NCI-H446 (cell line): Measurements from ENCODE around the gene VANGL2.

Source experiments
- DNase-seq, 2 experiments: peaks; one replicate each; lab custom pipeline; 2025; lab: John Stamatoyannopoulos, UW

Gene VANGL2

DNA sequence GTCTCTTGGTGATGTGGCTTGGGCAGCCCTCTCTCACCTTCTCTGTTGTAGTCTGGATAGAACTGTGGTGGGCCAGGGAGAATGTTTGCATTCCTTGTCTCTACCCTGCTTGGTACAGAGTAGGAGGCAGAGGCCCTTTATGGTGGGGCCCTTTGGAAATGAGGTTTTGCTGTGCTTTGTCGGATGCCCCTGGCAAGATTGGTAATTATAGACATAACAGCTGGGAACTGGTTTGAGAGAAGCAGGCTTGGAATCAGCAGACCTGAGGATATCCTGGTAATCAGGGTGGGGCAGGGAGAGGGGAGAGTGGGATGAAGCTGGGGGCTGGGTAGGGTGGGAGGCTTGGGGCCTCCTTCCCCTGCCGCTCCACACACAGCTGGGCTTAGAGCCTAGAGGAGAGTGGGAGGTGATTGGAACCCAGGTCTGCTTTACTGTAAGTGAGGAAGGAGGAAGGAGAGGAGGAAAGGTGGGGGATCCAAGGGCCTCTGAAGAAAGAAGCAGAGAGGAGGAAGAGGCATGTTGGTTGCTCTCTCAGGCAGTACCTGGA, 5.0 kb downstream of the VANGL2 start:
- DNase-seq: no peak

DNA sequence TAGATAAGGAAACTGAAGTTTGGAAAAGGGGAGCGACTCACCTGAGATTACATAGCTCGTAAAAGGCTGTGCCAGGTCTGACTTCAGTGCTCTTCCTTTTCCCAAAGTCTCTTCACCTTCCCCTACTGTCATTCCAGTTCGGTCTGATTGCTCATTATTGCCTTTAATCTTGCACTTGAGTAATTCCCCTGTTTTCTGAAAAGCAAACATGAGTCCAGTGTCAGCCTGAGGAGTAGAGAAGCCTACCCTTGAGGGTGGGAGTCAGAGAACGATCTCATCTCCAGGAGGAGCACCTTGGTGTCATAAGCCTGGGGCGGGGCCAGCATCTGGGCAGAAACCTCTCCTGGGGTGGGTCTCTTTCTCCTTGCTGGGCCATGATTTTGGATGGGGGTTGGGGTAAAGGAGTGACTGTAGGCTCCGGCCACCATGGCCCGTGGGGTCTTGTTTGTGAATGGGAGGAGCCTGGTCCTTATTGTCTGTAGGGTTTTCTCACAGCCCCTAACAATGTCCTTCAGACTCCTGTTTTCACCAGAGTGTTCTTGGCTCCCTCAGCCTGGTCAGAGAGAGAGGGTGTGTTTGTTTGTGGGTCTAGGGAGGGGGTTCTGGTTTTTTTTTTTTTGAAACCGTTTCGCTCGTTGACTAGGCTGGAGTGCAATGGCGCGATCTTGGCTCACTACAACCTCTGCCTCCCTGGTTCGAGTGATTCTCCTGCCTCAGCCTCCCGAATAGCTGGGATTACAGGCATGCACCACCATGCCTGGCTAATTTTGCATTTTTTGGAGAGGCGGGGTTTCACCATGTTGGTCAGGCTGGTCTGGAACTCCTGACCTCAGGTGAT, 6.0 kb downstream of the VANGL2 start:
- DNase-seq: no peak

DNA sequence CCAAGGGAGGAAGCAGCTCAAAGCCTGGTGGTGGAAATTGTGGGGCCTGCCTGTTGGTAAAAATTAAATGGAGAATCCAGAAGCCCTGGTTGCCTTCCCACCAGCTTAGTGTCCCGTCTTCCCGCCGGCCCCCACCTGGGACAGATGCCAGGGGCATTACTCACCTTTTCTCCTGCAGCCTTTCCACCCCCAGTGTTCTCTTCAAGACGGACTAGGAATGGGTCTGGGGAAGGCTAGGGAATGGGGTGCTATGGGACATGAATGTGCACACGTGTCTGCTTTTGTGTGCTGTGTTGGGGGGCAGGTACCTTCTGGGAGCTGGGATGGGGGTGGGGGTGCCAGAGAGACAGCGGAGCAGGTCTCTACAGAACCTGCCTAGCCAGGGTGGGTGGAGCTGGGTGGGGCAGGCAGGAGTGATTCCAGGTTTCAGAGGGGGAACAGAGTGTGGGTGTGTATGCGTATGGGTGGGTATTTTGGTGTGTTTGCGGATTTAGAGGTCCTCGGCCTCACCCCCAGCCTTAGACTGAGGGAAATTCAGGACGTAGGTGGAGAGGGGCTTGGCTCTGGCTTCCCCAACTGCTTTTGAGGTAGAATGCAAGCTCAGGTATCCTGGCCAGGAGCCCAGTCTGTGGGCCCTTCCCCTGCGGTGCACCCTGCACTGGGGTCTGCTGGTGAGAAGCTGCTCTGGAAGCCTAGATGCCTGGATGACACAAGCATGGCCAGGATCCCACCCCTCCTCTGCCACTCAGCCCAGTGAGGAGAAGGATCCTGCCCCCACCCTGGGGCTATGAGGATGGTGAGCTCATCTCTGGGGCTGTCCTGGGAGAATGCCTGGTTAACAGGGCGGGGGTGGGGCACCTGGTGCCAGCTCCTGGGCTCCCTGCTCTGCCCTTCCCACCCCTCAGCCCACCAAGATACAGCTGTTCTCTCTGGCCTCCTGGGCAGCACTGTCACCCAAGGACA, 7.8 kb downstream of the VANGL2 start:
- DNase-seq: no peak

DNA sequence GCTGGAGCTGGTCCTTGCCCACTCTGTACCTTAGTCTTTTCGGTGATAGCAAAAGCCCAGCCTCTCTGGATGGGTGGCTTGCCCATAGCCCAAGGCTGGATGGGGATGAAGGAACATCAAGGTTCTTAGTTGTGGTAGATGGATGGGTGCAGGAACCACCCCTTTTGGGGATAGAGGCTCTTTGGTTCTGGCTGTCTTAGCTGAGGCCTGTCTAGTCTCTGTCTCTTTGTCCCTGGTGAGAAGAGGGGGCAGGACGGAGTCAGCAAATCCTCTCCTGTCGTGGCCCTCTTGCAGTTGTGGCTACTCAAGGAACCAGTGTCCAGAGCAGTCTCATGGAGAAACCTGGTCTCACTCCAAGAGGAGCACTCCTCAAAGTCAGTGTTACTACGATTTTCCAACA, 8.5 kb downstream of the VANGL2 start:
- no peak for DNase-seq

DNA sequence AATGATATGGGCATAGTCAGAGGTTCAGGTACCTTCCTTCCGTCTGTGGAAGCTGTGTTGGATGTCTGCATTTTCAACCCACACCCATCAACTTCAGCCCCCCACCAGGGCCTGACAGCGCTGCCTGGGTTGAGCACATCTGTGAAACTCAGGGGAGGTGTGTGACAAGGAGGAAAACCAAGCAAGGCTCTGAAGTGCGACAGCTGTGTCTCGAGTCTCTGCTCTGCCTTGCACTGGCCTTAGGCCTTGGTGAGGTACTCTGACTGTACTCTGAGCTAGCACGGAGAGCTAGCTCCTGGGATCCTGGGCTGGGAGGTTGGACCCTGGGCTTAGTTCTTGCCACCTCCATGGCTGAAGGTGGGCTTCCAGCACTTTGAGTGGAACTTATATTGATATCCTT, 9.1 kb downstream of the VANGL2 start:
- no peak for DNase-seq

DNA sequence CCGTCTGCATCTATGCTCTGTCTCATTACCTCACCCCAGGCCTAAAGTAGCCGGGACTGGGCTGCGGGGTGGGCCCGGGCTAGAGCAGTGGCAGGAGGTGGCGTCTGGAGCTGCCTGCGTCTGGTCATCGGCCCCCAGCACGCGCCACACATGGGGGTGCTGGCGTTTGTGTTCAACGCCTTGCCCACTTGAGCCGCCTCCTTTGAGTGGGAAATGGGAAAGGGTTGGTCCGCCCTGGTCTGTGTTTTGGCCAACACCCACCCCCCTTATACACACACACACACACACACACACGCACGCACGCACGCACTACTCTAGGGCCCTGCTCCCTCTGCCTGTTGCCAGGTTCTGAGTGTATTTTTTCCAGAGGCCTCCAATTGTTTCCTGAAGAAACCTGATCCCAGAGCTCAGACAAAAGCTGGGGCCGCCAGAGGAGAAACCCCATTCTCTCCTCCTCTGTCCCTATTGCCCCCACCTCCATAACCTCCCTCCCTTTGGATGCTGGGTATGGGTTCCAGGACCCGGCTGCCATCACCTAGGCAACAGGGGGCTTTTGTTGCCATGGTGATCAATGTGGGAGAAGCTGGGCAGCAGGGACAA, 10.1 kb downstream of the VANGL2 start:
- DNase-seq: no peak

DNA sequence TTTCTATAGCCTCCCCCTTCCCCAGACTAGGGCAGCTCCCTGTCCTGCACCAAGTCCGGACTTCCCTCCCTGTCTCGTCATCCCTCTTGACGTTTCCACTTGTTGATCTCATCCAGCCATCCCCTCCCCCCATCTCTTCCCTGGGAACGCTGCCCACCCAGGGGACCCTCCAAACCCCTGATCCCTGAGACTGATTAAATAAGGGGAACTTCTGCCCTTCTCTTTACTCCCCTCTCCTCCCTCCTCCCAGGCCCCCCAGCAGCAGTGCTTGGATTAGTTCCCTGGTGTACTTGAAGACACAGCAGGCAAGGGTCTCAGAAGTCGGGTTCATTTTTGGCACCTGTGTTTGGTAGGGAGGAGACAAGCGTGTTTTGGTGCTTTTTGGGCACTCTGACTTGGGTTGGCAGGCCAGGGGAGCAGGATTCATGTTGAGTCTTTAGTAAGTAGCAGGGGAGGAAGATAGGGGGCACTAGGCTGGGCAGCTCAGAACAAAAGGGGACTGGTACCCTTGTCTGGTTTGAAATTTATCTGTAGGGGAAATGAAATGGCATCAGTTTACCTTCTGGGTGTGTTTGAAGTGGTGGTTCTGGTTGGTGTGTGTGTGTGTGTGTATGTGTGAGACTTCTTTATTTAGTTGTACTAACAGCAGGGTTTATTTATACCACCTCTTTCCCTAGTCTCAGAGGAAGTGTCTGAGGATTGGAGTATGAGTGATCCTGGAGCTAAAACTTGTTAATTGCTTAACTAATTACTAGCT, 11.1 kb downstream of the VANGL2 start:
- no peak for DNase-seq

DNA sequence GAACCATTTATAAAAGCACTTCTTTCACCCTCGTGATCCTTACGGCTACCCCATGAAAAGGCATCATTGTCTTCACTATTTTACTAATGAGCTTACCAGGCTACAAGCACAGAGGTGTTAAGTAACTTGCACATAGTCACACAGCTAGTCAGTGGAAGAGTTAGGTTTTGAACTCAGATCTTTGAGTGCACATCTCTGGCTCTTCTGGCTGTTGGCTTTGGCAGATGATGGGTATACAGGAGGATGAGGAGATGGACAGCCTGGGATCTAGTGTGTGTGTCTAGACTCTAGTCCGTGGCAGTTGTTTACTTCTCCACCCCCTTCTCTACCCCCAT, 11.6 kb downstream of the VANGL2 start:
- DNase-seq: no peak

DNA sequence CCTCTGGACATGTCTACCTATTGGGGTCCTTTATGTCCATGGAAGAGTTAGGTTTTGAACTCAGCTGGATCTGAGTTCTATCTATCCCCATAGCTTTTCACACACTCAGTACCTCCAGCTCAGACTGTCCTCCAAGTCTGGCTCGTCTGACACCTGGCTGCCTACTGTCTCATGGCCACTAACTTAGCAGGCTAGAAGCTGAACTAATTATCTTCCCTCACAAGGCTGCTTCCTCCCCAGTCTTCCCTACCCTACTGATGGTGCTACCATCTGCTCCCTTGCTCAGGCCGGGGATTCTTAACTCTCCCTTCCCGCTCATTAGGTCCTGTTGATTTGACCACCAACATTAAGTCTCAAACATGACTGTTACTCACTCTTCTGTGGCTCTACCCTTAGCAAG, 13.4 kb downstream of the VANGL2 start:
- no peak for DNase-seq

DNA sequence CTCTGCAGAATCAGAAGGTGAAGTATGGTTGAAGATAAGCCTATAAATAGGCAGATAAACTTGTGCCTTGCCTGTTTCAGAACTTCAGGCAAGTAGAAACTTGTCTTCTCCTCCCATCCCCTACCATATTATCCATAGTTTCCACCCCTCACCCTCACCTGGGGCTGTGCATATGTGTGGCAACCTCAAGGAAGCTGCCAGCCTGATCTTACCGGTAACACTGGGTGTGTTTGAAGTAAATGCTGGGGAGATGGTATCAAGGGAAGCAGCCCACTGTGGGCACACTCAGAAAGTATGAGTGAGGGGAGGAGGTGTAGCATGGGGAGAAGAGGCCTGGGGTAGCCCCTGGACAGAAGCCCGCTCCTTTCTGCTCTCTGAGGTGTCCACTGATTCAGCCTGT, 14.5 kb downstream of the VANGL2 start:
- no peak for DNase-seq

DNA sequence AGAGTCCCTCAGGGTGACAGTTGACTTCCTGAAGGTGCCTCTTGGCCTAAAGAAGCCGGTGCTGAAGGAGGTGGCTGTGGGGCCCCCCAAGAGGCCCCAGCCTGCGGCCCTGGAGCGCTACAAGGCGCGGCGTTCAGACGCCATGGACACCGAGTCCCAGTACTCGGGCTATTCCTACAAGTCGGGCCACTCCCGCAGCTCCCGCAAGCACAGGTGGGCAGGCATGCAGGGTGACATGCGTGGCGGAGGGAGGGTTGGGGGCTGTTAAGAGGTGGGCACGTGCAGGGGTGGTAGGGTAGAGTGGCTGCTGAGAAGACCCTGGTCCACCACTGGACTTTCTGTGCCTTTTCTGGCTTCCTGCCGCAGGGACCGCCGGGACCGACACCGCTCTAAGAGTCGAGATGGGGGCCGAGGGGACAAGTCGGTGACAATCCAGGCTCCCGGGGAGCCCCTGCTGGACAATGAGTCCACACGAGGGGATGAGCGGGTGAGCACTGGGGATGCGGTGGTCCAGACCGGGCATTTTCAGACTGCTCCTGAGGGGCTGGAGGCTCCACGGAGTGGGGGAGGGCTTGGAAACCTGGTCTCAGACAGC, 15.4 kb downstream of the VANGL2 start:
- no peak for DNase-seq

DNA sequence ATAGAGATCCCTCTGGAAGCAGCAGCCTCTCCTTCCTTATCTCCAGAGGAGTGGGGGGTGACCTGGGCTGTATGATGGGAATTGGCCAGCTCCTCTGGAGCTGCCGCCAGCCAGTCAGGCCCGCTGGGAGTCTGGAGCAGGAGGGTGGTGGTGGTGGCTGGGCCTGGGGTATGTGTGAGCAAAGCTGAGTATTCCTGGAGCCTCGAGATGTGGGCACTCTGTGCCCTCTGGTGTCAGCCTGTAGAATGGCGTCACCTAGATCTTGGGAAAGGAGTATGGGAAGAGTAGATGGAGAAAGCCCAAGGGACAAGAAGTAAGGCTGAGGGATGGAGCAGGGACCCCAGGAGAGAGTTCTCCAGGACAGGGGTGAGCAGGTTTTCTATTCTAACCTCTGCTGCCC, 16.0 kb downstream of the VANGL2 start:
- peak; percentile 1 to 54 for DNase-seq

DNA sequence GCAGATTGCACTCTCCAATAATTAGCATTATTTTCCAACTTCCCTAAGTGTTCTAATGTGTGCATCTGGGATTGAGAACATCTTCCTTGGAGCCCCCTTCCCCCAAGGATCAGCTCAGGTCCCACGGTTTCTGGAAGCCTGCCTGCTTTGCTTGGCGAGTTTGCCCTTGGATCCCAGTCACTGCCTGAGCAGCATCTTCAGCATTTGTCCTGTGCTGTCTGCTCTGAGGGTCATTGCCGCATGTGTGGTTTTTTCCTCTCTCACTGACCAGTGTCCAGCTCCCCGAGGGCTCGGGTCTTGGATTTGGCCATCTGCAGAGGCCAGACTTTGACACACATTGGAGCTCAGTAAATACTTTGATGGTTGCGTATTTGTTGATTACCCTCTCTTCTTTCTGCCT, 18.1 kb downstream of the VANGL2 start:
- no peak for DNase-seq

DNA sequence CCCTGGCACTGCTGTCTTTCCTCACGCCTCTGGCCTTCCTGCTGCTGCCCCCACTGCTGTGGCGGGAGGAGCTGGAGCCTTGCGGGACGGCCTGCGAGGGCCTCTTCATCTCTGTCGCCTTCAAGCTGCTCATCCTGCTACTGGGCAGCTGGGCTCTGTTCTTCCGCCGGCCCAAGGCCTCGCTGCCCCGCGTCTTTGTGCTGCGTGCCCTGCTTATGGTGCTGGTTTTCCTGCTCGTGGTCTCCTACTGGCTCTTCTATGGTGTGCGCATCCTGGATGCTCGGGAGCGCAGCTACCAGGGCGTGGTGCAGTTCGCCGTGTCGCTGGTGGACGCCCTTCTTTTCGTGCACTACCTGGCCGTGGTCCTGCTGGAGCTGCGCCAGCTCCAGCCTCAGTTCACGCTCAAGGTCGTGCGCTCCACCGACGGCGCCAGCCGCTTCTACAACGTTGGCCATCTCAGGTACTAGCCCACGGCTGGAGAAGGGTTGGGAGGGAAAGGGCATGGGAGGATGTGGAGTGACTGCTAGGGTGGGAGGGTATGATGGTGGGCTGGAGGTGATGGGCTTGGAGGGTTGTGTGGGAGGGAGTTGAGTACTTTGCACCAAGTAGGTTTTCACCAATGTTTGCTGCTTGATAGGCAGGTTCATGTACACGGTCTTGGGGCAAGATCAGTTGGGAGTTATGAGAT, 18.9 kb downstream of the VANGL2 start:
- no peak for DNase-seq

DNA sequence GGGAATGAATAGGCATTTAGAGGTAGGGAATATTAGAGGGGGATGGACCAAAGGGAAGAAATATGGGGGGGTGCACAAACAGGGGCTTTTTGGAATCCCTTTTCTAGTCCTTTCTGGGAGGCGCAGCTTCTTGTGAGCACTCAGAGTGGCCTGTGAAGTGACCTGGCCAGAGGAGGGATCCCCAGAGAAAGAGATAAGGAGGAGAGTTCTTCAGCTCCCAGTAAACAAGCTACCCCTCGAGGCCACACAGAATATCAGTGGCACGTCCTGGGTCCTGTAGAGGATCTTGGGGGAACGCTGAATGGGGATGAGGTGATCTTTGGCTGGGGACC, 19.4 kb downstream of the VANGL2 start:
- no peak for DNase-seq

DNA sequence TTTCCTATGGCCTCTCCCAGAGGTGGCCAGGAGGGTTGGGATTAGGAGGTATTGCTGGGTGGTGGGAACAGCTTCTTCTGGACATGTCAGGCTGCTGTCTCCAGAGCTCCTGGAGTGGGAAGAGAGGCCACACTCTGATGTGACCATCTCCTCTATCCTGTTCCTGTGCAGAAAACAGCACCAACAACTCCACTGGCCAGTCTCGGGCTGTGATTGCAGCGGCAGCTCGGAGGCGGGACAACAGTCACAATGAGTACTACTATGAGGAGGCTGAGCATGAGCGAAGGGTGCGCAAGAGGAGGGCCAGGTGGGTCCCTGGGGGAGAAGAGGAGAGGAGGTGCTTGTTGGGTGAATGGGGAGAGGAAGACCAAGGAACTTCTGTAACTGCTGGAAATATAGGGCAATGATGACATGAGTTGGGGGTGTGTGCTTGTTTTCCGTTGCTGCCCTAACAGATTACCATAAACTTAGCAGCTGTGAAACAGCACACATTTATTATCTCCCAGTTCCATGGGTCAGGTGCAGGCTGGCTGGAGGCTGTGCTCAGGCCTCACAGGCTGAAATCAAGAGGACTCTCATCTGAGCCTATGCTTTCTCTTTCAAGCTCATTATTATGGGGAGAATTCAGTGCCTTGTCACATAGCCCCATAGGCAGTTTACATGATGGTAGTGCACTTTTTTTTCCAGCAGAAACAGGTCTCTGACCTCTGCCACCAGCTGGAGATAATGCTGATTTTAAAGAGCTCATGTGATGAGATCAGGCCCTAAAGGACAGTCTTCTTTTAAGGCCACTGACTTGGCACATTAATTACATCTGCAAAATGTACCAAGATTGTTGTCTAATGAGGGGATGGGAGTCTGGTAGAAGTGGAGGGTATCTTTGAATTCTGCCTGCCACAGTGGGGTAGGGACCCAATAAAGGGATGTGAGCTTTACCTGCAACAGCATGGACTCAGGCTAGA, 20.8 kb downstream of the VANGL2 start:
- no peak for DNase-seq

DNA sequence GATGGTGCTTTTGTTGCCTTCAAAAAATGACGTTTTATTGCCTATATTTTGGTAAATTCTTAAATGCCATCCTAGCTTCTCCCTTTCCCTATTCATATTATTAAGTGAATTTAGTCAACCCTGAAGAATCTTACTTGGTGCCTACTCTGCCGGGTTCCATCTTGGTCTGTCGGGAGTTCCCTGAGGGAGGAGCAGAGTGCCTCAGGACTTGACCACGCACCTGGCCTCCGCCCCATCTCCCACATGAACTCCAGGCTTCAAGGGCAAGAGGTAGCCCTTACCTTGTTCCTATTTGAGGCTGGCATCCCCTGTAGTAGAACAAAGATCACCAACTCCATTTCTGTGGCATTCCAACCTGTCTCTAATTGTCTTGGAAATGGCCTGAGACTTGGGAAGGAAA, 21.5 kb downstream of the VANGL2 start:
- DNase-seq: no peak

DNA sequence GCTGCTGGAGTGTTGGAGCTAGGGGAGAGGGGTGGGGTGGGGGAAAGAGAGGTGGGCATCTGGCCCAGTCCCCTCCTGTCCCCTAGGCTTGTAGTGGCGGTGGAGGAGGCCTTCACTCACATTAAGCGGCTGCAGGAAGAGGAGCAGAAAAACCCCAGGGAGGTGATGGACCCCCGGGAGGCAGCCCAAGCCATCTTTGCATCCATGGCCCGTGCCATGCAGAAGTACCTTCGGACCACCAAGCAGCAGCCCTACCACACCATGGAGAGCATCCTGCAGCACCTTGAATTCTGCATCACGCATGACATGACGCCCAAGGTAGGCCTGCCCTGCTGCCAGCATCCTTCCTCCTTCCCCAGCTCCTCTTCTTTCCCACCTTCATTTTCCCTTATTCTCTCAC, 23.6 kb downstream of the VANGL2 start:
- DNase-seq: no peak

DNA sequence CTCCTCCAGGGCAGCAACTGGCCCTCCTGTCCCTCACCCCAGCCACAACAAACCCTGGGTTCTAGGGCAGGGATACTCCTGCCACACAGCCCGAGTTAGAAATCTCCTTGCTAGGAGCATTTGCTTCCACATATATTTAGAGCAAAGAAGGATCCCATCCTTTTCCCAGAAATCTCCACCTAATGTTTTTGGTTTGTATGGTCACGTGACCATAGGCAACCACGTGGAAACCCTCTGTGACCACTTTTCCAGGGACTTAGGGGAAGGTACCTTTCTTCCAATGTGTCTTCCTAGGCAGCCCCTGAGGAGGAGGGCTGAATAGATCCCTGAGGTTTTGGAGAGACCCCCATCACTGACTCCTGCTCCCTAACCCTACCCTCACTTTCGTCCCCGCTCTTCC, 25.5 kb downstream of the VANGL2 start:
- no peak for DNase-seq

DNA sequence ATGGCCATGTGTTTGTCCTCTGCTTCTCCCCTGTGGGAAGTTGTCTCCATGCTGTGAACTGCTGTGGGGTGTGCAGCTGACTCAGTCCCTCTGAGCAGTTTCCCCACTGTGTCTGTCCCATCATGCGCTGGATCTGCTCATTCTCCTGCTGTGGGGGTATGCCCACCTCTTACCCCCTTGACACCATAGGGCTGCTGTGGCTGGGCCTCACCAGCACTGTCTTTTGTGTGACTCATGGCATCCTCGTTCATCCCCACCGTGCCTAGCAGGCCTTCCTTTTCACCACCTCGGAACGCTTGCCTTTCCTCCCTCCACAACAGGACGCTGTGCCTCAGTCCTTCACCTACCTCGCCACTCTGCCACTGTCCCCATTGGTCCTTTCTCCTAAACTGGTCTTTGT, 27.3 kb downstream of the VANGL2 start:
- DNase-seq: no peak
